ENCODE measurements around the gene STK39.
"Not testable (repeated sequence)": the region's sequence is repeated elsewhere in the genome, so short reads cannot be mapped to it uniquely, and the experiment has no call there.

The STK39 gene

GRCh38 chr2:168247341-168248261 is at the start of gene STK39:
STK39 (minus strand) TSS chr2:168247595; CDS start chr2:168247435, 160 bp downstream.
- Mint-ChIP-seq H3K27ac (peak within 1 kb of the TSS; percentile 92), H3K4me3 (peak within 1 kb of the TSS; percentile 91), H3K36me3 (peaks cover 2% of the 10 kb centered on the region), H3K27me3 (no peaks in the 10 kb centered on the region), H3K9me3 (ENCODE audit: low read depth) (no peaks in the 10 kb centered on the region), H3K4me1 (ENCODE audit: low read depth) (peaks cover 35% of the 10 kb centered on the region)

GRCh38 chr2:168295051-168295450 is 47.7 kb upstream of the STK39 start:
- H3K4me3 Mint-ChIP-seq = no peak overlapping the region
- H3K4me1 Mint-ChIP-seq (ENCODE audit: low read depth) = no peaks in the 10 kb centered on the region
- H3K36me3 Mint-ChIP-seq = no peaks in the 10 kb centered on the region
- no peaks in the 10 kb centered on the region for H3K9me3 Mint-ChIP-seq (ENCODE audit: low read depth)
- no peak overlapping the region for H3K27ac Mint-ChIP-seq
- no peaks in the 10 kb centered on the region for H3K27me3 Mint-ChIP-seq

- no peaks in the 10 kb centered on the region for H3K9me3 Mint-ChIP-seq (ENCODE audit: low read depth)
- H3K36me3 Mint-ChIP-seq = no peaks in the 10 kb centered on the region
- no peak overlapping the region for H3K4me3 Mint-ChIP-seq
- no peaks in the 10 kb centered on the region for H3K4me1 Mint-ChIP-seq (ENCODE audit: low read depth)
- no peak overlapping the region for H3K27ac Mint-ChIP-seq
- H3K27me3 Mint-ChIP-seq = no peaks in the 10 kb centered on the region
Observed at GRCh38 chr2:168294409-168294808, 47.0 kb upstream of the STK39 start.

- Mint-ChIP-seq H3K27me3 (no peaks in the 10 kb centered on the region), H3K27ac (no peak overlapping the region), H3K4me1 (ENCODE audit: low read depth) (no peaks in the 10 kb centered on the region), H3K36me3 (no peaks in the 10 kb centered on the region), H3K4me3 (no peak overlapping the region), H3K9me3 (ENCODE audit: low read depth) (no peaks in the 10 kb centered on the region)
Observed at GRCh38 chr2:168293766-168294165, 46.4 kb upstream of the STK39 start.

GRCh38 chr2:168290391-168290790 is 43.0 kb upstream of the STK39 start:
- Mint-ChIP-seq H3K27ac (no peak overlapping the region), H3K4me3 (no peak overlapping the region)

GRCh38 chr2:168289880-168290279 is 42.5 kb upstream of the STK39 start:
- H3K27me3 Mint-ChIP-seq = no peaks in the 10 kb centered on the region

More at GRCh38 chr2:168290391-168290790, 43.0 kb upstream of the STK39 start:
- no peaks in the 10 kb centered on the region for H3K27me3 Mint-ChIP-seq
- H3K9me3 Mint-ChIP-seq (ENCODE audit: low read depth) = no peaks in the 10 kb centered on the region
- H3K36me3 Mint-ChIP-seq = no peaks in the 10 kb centered on the region
- H3K4me1 Mint-ChIP-seq (ENCODE audit: low read depth) = no peaks in the 10 kb centered on the region

GRCh38 chr2:168286535-168286934 is 39.1 kb upstream of the STK39 start:
- no peak overlapping the region for H3K27ac Mint-ChIP-seq
- H3K4me1 Mint-ChIP-seq (ENCODE audit: low read depth) = no peaks in the 10 kb centered on the region
- peaks cover 3% of the 10 kb centered on the region for H3K27me3 Mint-ChIP-seq
- no peaks in the 10 kb centered on the region for H3K9me3 Mint-ChIP-seq (ENCODE audit: low read depth)
- no peaks in the 10 kb centered on the region for H3K36me3 Mint-ChIP-seq
- H3K4me3 Mint-ChIP-seq = no peak overlapping the region

More at GRCh38 chr2:168289880-168290279, 42.5 kb upstream of the STK39 start:
- Mint-ChIP-seq H3K36me3 (no peaks in the 10 kb centered on the region), H3K4me3 (no peak overlapping the region), H3K4me1 (ENCODE audit: low read depth) (no peaks in the 10 kb centered on the region), H3K27ac (no peak overlapping the region), H3K9me3 (ENCODE audit: low read depth) (no peaks in the 10 kb centered on the region)

- no peak overlapping the region for H3K4me3 Mint-ChIP-seq
- no peaks in the 10 kb centered on the region for H3K36me3 Mint-ChIP-seq
- peaks cover 8% of the 10 kb centered on the region for H3K27me3 Mint-ChIP-seq
- no peaks in the 10 kb centered on the region for H3K9me3 Mint-ChIP-seq (ENCODE audit: low read depth)
- H3K4me1 Mint-ChIP-seq (ENCODE audit: low read depth) = no peaks in the 10 kb centered on the region
- H3K27ac Mint-ChIP-seq = no peak overlapping the region
Observed at GRCh38 chr2:168278424-168278888, 31.1 kb upstream of the STK39 start.

GRCh38 chr2:168277276-168277675 is 29.9 kb upstream of the STK39 start:
- no peaks in the 10 kb centered on the region for H3K36me3 Mint-ChIP-seq
- H3K4me3 Mint-ChIP-seq = no peak overlapping the region
- no peaks in the 10 kb centered on the region for H3K9me3 Mint-ChIP-seq (ENCODE audit: low read depth)
- no peaks in the 10 kb centered on the region for H3K4me1 Mint-ChIP-seq (ENCODE audit: low read depth)
- H3K27me3 Mint-ChIP-seq = peaks cover 6% of the 10 kb centered on the region
- H3K27ac Mint-ChIP-seq = no peak overlapping the region

- H3K27me3 Mint-ChIP-seq = no peaks in the 10 kb centered on the region
- no peaks in the 10 kb centered on the region for H3K9me3 Mint-ChIP-seq (ENCODE audit: low read depth)
- H3K4me1 Mint-ChIP-seq (ENCODE audit: low read depth) = no peaks in the 10 kb centered on the region
- H3K4me3 Mint-ChIP-seq = no peak overlapping the region
- H3K27ac Mint-ChIP-seq = no peak overlapping the region
- no peaks in the 10 kb centered on the region for H3K36me3 Mint-ChIP-seq
Observed at GRCh38 chr2:168272225-168272624, 24.8 kb upstream of the STK39 start.

GRCh38 chr2:168262926-168263325 is 15.5 kb upstream of the STK39 start:
- not testable (repeated sequence) for H3K27me3 Mint-ChIP-seq; H3K36me3 Mint-ChIP-seq; H3K4me1 Mint-ChIP-seq (ENCODE audit: low read depth); H3K4me3 Mint-ChIP-seq; H3K27ac Mint-ChIP-seq; H3K9me3 Mint-ChIP-seq (ENCODE audit: low read depth)

GRCh38 chr2:168256448-168256847 is 9.1 kb upstream of the STK39 start:
- no peak overlapping the region for H3K27ac Mint-ChIP-seq
- H3K27me3 Mint-ChIP-seq = no peaks in the 10 kb centered on the region
- no peaks in the 10 kb centered on the region for H3K4me1 Mint-ChIP-seq (ENCODE audit: low read depth)
- H3K4me3 Mint-ChIP-seq = no peak overlapping the region
- peaks cover 4% of the 10 kb centered on the region for H3K9me3 Mint-ChIP-seq (ENCODE audit: low read depth)
- H3K36me3 Mint-ChIP-seq = peaks cover 4% of the 10 kb centered on the region

GRCh38 chr2:168255866-168256265 is 8.5 kb upstream of the STK39 start:
- H3K4me1 Mint-ChIP-seq (ENCODE audit: low read depth) = no peaks in the 10 kb centered on the region
- H3K4me3 Mint-ChIP-seq = no peak overlapping the region
- H3K27ac Mint-ChIP-seq = no peak overlapping the region
- no peaks in the 10 kb centered on the region for H3K27me3 Mint-ChIP-seq
- peaks cover 4% of the 10 kb centered on the region for H3K36me3 Mint-ChIP-seq
- H3K9me3 Mint-ChIP-seq (ENCODE audit: low read depth) = peaks cover 4% of the 10 kb centered on the region

GRCh38 chr2:168255103-168255502 is 7.7 kb upstream of the STK39 start:
- peaks cover 4% of the 10 kb centered on the region for H3K36me3 Mint-ChIP-seq
- no peak overlapping the region for H3K27ac Mint-ChIP-seq
- H3K9me3 Mint-ChIP-seq (ENCODE audit: low read depth) = peaks cover 4% of the 10 kb centered on the region
- no peaks in the 10 kb centered on the region for H3K4me1 Mint-ChIP-seq (ENCODE audit: low read depth)
- H3K27me3 Mint-ChIP-seq = no peaks in the 10 kb centered on the region
- no peak overlapping the region for H3K4me3 Mint-ChIP-seq

- Mint-ChIP-seq H3K27me3 (no peaks in the 10 kb centered on the region), H3K9me3 (ENCODE audit: low read depth) (peaks cover 4% of the 10 kb centered on the region), H3K4me3 (no peak overlapping the region), H3K4me1 (ENCODE audit: low read depth) (no peaks in the 10 kb centered on the region), H3K36me3 (peaks cover 4% of the 10 kb centered on the region), H3K27ac (no peak overlapping the region)
Observed at GRCh38 chr2:168254158-168254935, 7.0 kb upstream of the STK39 start.
